CD4-positive, alpha-beta memory T cell (primary cell): Measurements from ENCODE around the gene KRTAP13-1. TPM values are rescaled to one million over a fixed set of nuclear protein-coding genes. Genes with fewer than 3 reads are reported as not detected.

Source experiments
- CTCF ChIA-PET: fragments of 350-600 bp; sonication (Branson Sonifier 250); formaldehyde crosslinking; loops from one replicate; lab custom pipeline; 2021; ENCODE audit warnings: inconsistent platforms; ENCODE audit not compliant: partially characterized antibody; lab: Charles Lee
- POLR2A ChIA-PET: fragments of 350-600 bp; sonication (Branson Sonifier 250); formaldehyde crosslinking; loops from one replicate; lab custom pipeline; 2021; ENCODE audit not compliant: partially characterized antibody; lab: Charles Lee
- DNase-seq, 5 donors: peaks; one replicate each; pipeline versions ENCODE4 v3.0.0 to v3.0.0-alpha.2; 2020 to 2022; ENCODE audit warnings: mixed read lengths in 1 of 5
- H3K27ac ChIP-seq: one replicate; pipeline ENCODE4 v1.7.0; 2013; ENCODE audit warnings: low read depth, low read length
- H3K27me3 ChIP-seq: 2 replicates; pipeline ENCODE4 v1.7.0; 2013; ENCODE audit warnings: mild to moderate bottlenecking, low read length, moderate library complexity; ENCODE audit not compliant: insufficient read depth
- H3K36me3 ChIP-seq: 2 replicates; pipeline ENCODE4 v1.7.0; 2013; ENCODE audit warnings: mild to moderate bottlenecking, low read length, moderate library complexity; ENCODE audit not compliant: insufficient read depth
- H3K4me1 ChIP-seq: 2 replicates; pipeline ENCODE4 v1.7.0; 2013; ENCODE audit warnings: mild to moderate bottlenecking, low read length, moderate library complexity; ENCODE audit not compliant: insufficient read depth
- H3K4me3 ChIP-seq, 2 donors: one replicate each; pipeline ENCODE4 v1.7.0; 2013; ENCODE audit warnings: low read length in 2 of 2, mild to moderate bottlenecking in 1 of 2
- H3K9me3 ChIP-seq, 2 donors: one replicate each; pipeline ENCODE4 v1.7.0; 2013; ENCODE audit warnings: low read length in 2 of 2, control low read depth in 1 of 2; ENCODE audit not compliant: control insufficient read depth in 1 of 2
- H3K27ac Mint-ChIP-seq, 7 donors: one replicate each; pipeline ENCODE4 v1.8.0; 2020 to 2021; ENCODE audit warnings: mixed read lengths in 7 of 7, mild to moderate bottlenecking in 6 of 7, inconsistent platforms in 3 of 7, moderate library complexity in 3 of 7
- H3K27me3 Mint-ChIP-seq, 2 donors: one replicate each; pipeline ENCODE4 v1.8.0; 2020 to 2021; ENCODE audit warnings: mixed read lengths in 2 of 2
- H3K36me3 Mint-ChIP-seq, 2 donors: one replicate each; pipeline ENCODE4 v1.8.0; 2020 to 2021; ENCODE audit warnings: mixed read lengths in 2 of 2, inconsistent platforms in 1 of 2, mild to moderate bottlenecking in 1 of 2
- H3K4me1 Mint-ChIP-seq, 4 donors: one replicate each; pipeline ENCODE4 v1.8.0; 2020 to 2021; ENCODE audit warnings: mixed read lengths in 4 of 4, mild to moderate bottlenecking in 1 of 4
- H3K4me3 Mint-ChIP-seq, 8 donors: one replicate each; pipeline ENCODE4 v1.8.0; 2020 to 2021; ENCODE audit warnings: mixed read lengths in 8 of 8, mild to moderate bottlenecking in 7 of 8, moderate library complexity in 6 of 8, inconsistent platforms in 3 of 8
- H3K9me3 Mint-ChIP-seq, 8 donors: one replicate each; pipeline ENCODE4 v1.8.0; 2020 to 2021; ENCODE audit warnings: mixed read lengths in 8 of 8, mild to moderate bottlenecking in 5 of 8, inconsistent platforms in 3 of 8, moderate library complexity in 1 of 8
- intact Hi-C: fragments of 100-400 bp; cut with micrococcal nuclease; formaldehyde crosslinking; loops from one replicate; pipeline ENCODE4 v1.15.1; 2023
- microRNA-seq: library from miRNA; unstranded; fragments of <30 nt; microRNA quantifications from one replicate; pipeline ENCODE4 v1.2.0, GENCODE V29; 2021; ENCODE audit warnings: borderline replicate concordance, borderline number of aligned reads, borderline microRNAs expressed, mixed read lengths
- polyA plus RNA-seq, 2 donors: library from polyadenylated mRNA; unstranded; fragments of 300-500 nt; fragmentation: Illumina TruSeq; gene quantifications; one replicate each; pipeline ENCODE4 v1.2.3, GENCODE V29; 2021
- total RNA-seq, 2 experiments: library from RNA; stranded (reverse); gene quantifications; one replicate each; pipeline ENCODE4 v1.2.3, GENCODE V29; 2021

Gene KRTAP13-1
- total and polyA plus RNA-seq, 4 experiments from 2014 or later, result not detected

- DNase-seq, result peak in 1 of 5 donors; percentile 7
- Histone ChIP-seq H3K9me3 (no peaks in the 10 kb centered on the region), H3K4me1 (no peaks in the 10 kb centered on the region), H3K36me3 (no peaks in the 10 kb centered on the region), H3K27me3 (no peaks in the 10 kb centered on the region), H3K4me3 (no peak overlapping the region), H3K27ac (no peak overlapping the region)
- intact Hi-C loops, result no loop called here
- Mint-ChIP-seq H3K9me3 (peaks cover 0 to 4% (median 0%) of the 10 kb centered on the region in 8 donors), H3K27me3 (peaks cover 0 to 2% of the 10 kb centered on the region in 2 donors), H3K4me3 (no peak overlapping the region), H3K27ac (no peak overlapping the region), H3K36me3 (no peaks in the 10 kb centered on the region), H3K4me1 (no peaks in the 10 kb centered on the region)
- ChIA-PET CTCF (no interaction called here), POLR2A (no interaction called here)
These were observed 38.3 kb downstream of the KRTAP13-1 start for GRCh38 chr21:30434033-30434631.

DNA sequence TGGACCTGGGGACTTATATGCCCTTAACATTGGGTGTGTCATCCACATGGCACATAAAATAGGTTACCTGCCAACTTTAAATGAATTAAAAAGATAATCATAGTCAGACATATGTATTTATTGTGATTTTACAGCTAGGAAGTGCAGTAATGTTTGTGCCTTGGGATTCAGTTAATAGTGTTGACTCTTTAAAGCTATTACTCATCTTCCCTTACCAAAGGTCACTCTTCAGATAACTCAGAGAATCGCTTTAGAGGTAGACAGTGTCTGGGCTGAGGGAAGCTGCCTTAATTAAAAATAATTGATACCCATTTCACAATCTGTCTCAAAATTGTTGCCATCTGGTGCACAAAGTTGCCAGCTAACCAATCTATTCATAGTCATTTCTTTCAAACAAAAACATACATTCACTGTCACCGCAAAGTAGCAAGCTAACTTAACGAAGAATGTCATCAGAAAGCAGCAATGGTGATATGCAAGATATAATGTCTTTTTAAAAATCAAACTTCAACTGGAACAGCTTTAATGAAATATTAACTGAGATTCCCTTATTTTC lies 41.3 kb downstream of the KRTAP13-1 start:
- H3K9me3 ChIP-seq, result no peaks in the 10 kb centered on the region
- H3K27ac Mint-ChIP-seq, result no peak overlapping the region
- CTCF ChIA-PET, result no interaction called here
- intact Hi-C loops, result no loop called here
- H3K36me3 ChIP-seq, result no peaks in the 10 kb centered on the region
- DNase-seq, result no peak
- peaks cover 0 to 3% of the 10 kb centered on the region in 2 donors for H3K27me3 Mint-ChIP-seq
- H3K4me1 ChIP-seq, result no peaks in the 10 kb centered on the region
- no peaks in the 10 kb centered on the region for H3K4me1 Mint-ChIP-seq
- H3K4me3 Mint-ChIP-seq, result no peak overlapping the region
- peaks cover 0 to 2% (median 0%) of the 10 kb centered on the region in 8 donors for H3K9me3 Mint-ChIP-seq
- POLR2A ChIA-PET, result no interaction called here
- H3K27ac ChIP-seq, result no peak overlapping the region
- no peak overlapping the region for H3K4me3 ChIP-seq
- H3K36me3 Mint-ChIP-seq, result no peaks in the 10 kb centered on the region
- H3K27me3 ChIP-seq, result no peaks in the 10 kb centered on the region

DNA sequence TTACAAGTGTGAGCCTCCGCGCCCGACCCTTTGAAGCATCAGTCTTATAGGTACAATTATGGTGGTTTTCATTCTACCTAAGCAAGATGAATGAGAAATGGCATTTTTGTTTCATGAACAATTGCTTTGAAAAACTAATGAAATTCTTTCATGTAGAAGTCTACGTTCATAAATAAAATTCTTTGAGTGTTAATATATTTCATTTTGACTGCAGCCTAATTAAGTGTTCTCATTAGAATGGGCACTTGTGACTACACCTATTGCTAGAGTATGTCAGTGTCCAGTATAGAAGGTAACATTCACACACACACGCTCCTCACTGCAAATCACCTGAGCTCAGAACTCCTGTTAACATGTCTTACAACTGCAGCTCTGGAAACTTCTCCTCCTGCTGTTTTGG lies 44.1 kb downstream of the KRTAP13-1 start, which contains the start of gene KRTAP15-1:
KRTAP15-1 (plus strand) TSS at position 301 of the 400 bp plus-strand sequence; CDS start at position 354, 53 bp downstream.
- ChIA-PET POLR2A (no interaction called here), CTCF (no interaction called here)
- Mint-ChIP-seq H3K4me3 (no peak within 1 kb of the TSS), H3K9me3 (peaks cover 0 to 2% (median 0%) of the 10 kb centered on the region in 8 donors), H3K4me1 (no peaks in the 10 kb centered on the region), H3K27ac (no peak within 1 kb of the TSS), H3K27me3 (peaks cover 0 to 3% of the 10 kb centered on the region in 2 donors), H3K36me3 (no peaks in the 10 kb centered on the region)
- intact Hi-C loops, result no loop called here
- Histone ChIP-seq H3K27ac (no peak within 1 kb of the TSS), H3K36me3 (no peaks in the 10 kb centered on the region), H3K4me3 (no peak within 1 kb of the TSS), H3K9me3 (no peaks in the 10 kb centered on the region), H3K4me1 (no peaks in the 10 kb centered on the region), H3K27me3 (no peaks in the 10 kb centered on the region)
- DNase-seq, result no peak

DNA sequence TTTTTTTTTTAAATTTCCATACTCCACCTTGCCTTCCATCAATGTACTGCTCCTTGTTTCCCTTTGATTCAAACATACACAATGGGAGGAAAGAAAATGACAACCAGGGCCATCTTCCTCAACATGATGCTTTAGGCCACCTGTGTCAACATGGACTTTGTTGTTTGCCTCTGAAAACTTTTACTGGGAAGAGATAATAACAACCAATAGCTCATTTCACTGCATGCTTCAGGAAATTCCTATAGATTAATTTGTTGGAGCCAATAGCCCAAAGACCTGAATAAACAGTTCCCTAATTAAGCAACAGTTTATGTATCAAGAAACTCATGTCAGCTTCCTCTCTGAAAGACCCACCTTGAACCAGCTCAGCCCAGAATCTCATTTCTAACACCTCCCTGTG lies 47.4 kb downstream of the KRTAP13-1 start:
- ChIA-PET POLR2A (no interaction called here), CTCF (no interaction called here)
- Histone ChIP-seq H3K4me1 (no peaks in the 10 kb centered on the region), H3K4me3 (no peak overlapping the region), H3K27ac (no peak overlapping the region), H3K36me3 (no peaks in the 10 kb centered on the region), H3K9me3 (no peaks in the 10 kb centered on the region), H3K27me3 (no peaks in the 10 kb centered on the region)
- no peaks in the 10 kb centered on the region for H3K36me3 Mint-ChIP-seq
- H3K4me3 Mint-ChIP-seq, result no peak overlapping the region
- peaks cover 0 to 2% of the 10 kb centered on the region in 2 donors for H3K27me3 Mint-ChIP-seq
- no peak for DNase-seq
- H3K4me1 Mint-ChIP-seq, result peaks cover 0 to 4% (median under 1%) of the 10 kb centered on the region in 4 donors
- no peak overlapping the region for H3K27ac Mint-ChIP-seq
- H3K9me3 Mint-ChIP-seq, result peaks cover 0 to 2% (median 0%) of the 10 kb centered on the region in 8 donors
- intact Hi-C loops, result no loop called here

DNA sequence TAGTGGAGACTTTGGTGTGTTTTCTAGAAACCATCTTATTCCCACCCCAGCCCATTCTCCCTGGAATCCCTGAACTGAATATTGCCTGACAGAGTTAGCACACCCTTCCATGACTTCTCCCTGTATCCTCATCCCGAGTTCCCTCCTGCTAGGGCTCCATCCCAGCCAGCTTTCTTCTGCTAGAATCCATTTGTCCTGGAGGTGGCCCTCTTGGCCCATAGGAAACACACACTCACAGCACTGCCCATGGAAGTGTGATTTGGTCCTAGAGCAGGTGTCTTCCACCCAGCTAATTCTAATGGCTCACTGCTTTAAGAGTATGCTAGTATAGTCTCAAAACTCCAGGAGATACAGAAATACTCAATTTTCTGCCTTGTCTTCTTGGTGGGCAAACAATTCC lies 48.4 kb downstream of the KRTAP13-1 start:
- no peaks in the 10 kb centered on the region for H3K4me1 ChIP-seq
- DNase-seq, result no peak
- no peaks in the 10 kb centered on the region for H3K9me3 ChIP-seq
- no peaks in the 10 kb centered on the region for H3K27me3 ChIP-seq
- no peaks in the 10 kb centered on the region for H3K36me3 ChIP-seq
- Mint-ChIP-seq H3K9me3 (peaks cover 0 to 2% (median 0%) of the 10 kb centered on the region in 8 donors), H3K4me3 (no peak overlapping the region), H3K27ac (no peak overlapping the region), H3K36me3 (no peaks in the 10 kb centered on the region), H3K4me1 (peaks cover 0 to 4% (median under 1%) of the 10 kb centered on the region in 4 donors), H3K27me3 (peaks cover 0 to 2% of the 10 kb centered on the region in 2 donors)
- POLR2A ChIA-PET, result no interaction called here
- H3K4me3 ChIP-seq, result no peak overlapping the region
- intact Hi-C loops, result no loop called here
- no peak overlapping the region for H3K27ac ChIP-seq
- CTCF ChIA-PET, result no interaction called here

Small RNAs within 50 kb of the gene (microRNA-seq; reads per million reads assigned to microRNA genes)
- not detected for gene MIR4327

Other genes with a start within 250 kb of the KRTAP13-1 start
- not detected for gene CLDN17, start 229.2 kb upstream of the KRTAP13-1 start, total RNA-seq
- gene CLDN17, start 229.2 kb upstream of the KRTAP13-1 start, polyA plus RNA-seq, result not detected
- gene CLDN8, start 179.9 kb upstream of the KRTAP13-1 start, total RNA-seq, result not detected
- not detected for gene CLDN8, start 179.9 kb upstream of the KRTAP13-1 start, polyA plus RNA-seq
- gene KRTAP24-1, start 113.1 kb upstream of the KRTAP13-1 start, total RNA-seq, result not detected
- not detected for gene KRTAP24-1, start 113.1 kb upstream of the KRTAP13-1 start, polyA plus RNA-seq
- gene KRTAP25-1, start 106.5 kb upstream of the KRTAP13-1 start, total RNA-seq, result not detected
- gene KRTAP25-1, start 106.5 kb upstream of the KRTAP13-1 start, polyA plus RNA-seq, result not detected
- not detected for gene KRTAP26-1, start 75.7 kb upstream of the KRTAP13-1 start, total RNA-seq
- gene KRTAP26-1, start 75.7 kb upstream of the KRTAP13-1 start, polyA plus RNA-seq, result not detected
- gene KRTAP27-1, start 58.3 kb upstream of the KRTAP13-1 start, total RNA-seq, result not detected
- gene KRTAP27-1, start 58.3 kb upstream of the KRTAP13-1 start, polyA plus RNA-seq, result not detected
- not detected for gene KRTAP23-1, start 47.4 kb upstream of the KRTAP13-1 start, total RNA-seq
- gene KRTAP23-1, start 47.4 kb upstream of the KRTAP13-1 start, polyA plus RNA-seq, result not detected
- not detected for gene KRTAP13-2, start 23.8 kb upstream of the KRTAP13-1 start, total RNA-seq
- gene KRTAP13-2, start 23.8 kb upstream of the KRTAP13-1 start, polyA plus RNA-seq, result not detected
- not detected for gene KRTAP13-3, start 29.9 kb downstream of the KRTAP13-1 start, total RNA-seq
- not detected for gene KRTAP13-3, start 29.9 kb downstream of the KRTAP13-1 start, polyA plus RNA-seq
- not detected for gene KRTAP13-4, start 34.2 kb downstream of the KRTAP13-1 start, total RNA-seq
- not detected for gene KRTAP13-4, start 34.2 kb downstream of the KRTAP13-1 start, polyA plus RNA-seq
- not detected for gene KRTAP15-1, start 44.2 kb downstream of the KRTAP13-1 start, total RNA-seq
- gene KRTAP15-1, start 44.2 kb downstream of the KRTAP13-1 start, polyA plus RNA-seq, result not detected
- gene KRTAP19-1, start 84.3 kb downstream of the KRTAP13-1 start, total RNA-seq, result not detected
- not detected for gene KRTAP19-1, start 84.3 kb downstream of the KRTAP13-1 start, polyA plus RNA-seq
- not detected for gene KRTAP19-2, start 91.4 kb downstream of the KRTAP13-1 start, total RNA-seq
- not detected for gene KRTAP19-2, start 91.4 kb downstream of the KRTAP13-1 start, polyA plus RNA-seq
- not detected for gene KRTAP19-3, start 96.0 kb downstream of the KRTAP13-1 start, total RNA-seq
- gene KRTAP19-3, start 96.0 kb downstream of the KRTAP13-1 start, polyA plus RNA-seq, result not detected
- not detected for gene KRTAP19-4, start 101.1 kb downstream of the KRTAP13-1 start, total RNA-seq
- not detected for gene KRTAP19-4, start 101.1 kb downstream of the KRTAP13-1 start, polyA plus RNA-seq
- not detected for gene KRTAP19-5, start 106.1 kb downstream of the KRTAP13-1 start, total RNA-seq
- not detected for gene KRTAP19-5, start 106.1 kb downstream of the KRTAP13-1 start, polyA plus RNA-seq
- not detected for gene KRTAP19-6, start 145.8 kb downstream of the KRTAP13-1 start, total RNA-seq
- gene KRTAP19-6, start 145.8 kb downstream of the KRTAP13-1 start, polyA plus RNA-seq, result not detected
- gene KRTAP19-7, start 165.3 kb downstream of the KRTAP13-1 start, total RNA-seq, result not detected
- gene KRTAP19-7, start 165.3 kb downstream of the KRTAP13-1 start, polyA plus RNA-seq, result not detected
- not detected for gene KRTAP22-2, start 194.4 kb downstream of the KRTAP13-1 start, total RNA-seq
- not detected for gene KRTAP22-2, start 194.4 kb downstream of the KRTAP13-1 start, polyA plus RNA-seq
- not detected for gene KRTAP6-3, start 196.4 kb downstream of the KRTAP13-1 start, total RNA-seq
- gene KRTAP6-3, start 196.4 kb downstream of the KRTAP13-1 start, polyA plus RNA-seq, result not detected
- gene KRTAP6-2, start 202.9 kb downstream of the KRTAP13-1 start, total RNA-seq, result not detected
- gene KRTAP6-2, start 202.9 kb downstream of the KRTAP13-1 start, polyA plus RNA-seq, result not detected
- gene KRTAP22-1, start 205.1 kb downstream of the KRTAP13-1 start, total RNA-seq, result not detected
- gene KRTAP22-1, start 205.1 kb downstream of the KRTAP13-1 start, polyA plus RNA-seq, result not detected
- not detected for gene KRTAP6-1, start 217.9 kb downstream of the KRTAP13-1 start, total RNA-seq
- not detected for gene KRTAP6-1, start 217.9 kb downstream of the KRTAP13-1 start, polyA plus RNA-seq
- gene KRTAP20-1, start 220.4 kb downstream of the KRTAP13-1 start, total RNA-seq, result not detected
- gene KRTAP20-1, start 220.4 kb downstream of the KRTAP13-1 start, polyA plus RNA-seq, result not detected
- not detected for gene KRTAP20-4, start 224.6 kb downstream of the KRTAP13-1 start, total RNA-seq
- not detected for gene KRTAP20-4, start 224.6 kb downstream of the KRTAP13-1 start, polyA plus RNA-seq
- gene KRTAP20-2, start 239.2 kb downstream of the KRTAP13-1 start, total RNA-seq, result not detected
- gene KRTAP20-2, start 239.2 kb downstream of the KRTAP13-1 start, polyA plus RNA-seq, result not detected
- not detected for gene KRTAP20-3, start 246.8 kb downstream of the KRTAP13-1 start, total RNA-seq
- gene KRTAP20-3, start 246.8 kb downstream of the KRTAP13-1 start, polyA plus RNA-seq, result not detected